Astrocyte (in vitro differentiated cells and primary cell): ENCODE measurements around the gene NTSR1. TPM values are rescaled to one million over a fixed set of nuclear protein-coding genes. Genes with fewer than 3 reads are reported as not detected.

ENCODE experiments used
- DNase-seq: peaks from one replicate; pipeline ENCODE4 v3.0.0-alpha.2; 2010; ENCODE audit warnings: low read depth
- FAIRE-seq: peaks from 2 replicates; lab custom pipeline; 2011; peaks lifted over from hg19 to GRCh38; lab: Jason Lieb, UNC
- H2AFZ ChIP-seq: 2 replicates; pipeline ENCODE4 v1.6.0; 2012; ENCODE audit warnings: low read depth, low read length, inconsistent platforms
- H3K27ac ChIP-seq: 2 replicates; pipeline ENCODE4 v1.5.1; 2011; ENCODE audit warnings: low read depth, low read length, inconsistent platforms
- H3K27me3 ChIP-seq: 2 replicates; pipeline ENCODE4 v1.6.0; 2011; ENCODE audit warnings: low read length, inconsistent platforms; ENCODE audit not compliant: insufficient read depth
- H3K36me3 ChIP-seq: 2 replicates; pipeline ENCODE4 v1.5.1; 2011; ENCODE audit warnings: low read length, inconsistent platforms; ENCODE audit not compliant: insufficient read depth
- H3K4me1 ChIP-seq: 2 replicates; pipeline ENCODE4 v1.5.1; 2011; ENCODE audit warnings: low read length, inconsistent platforms; ENCODE audit not compliant: insufficient read depth
- H3K4me2 ChIP-seq: 2 replicates; pipeline ENCODE4 v1.6.0; 2012; ENCODE audit warnings: low read length, inconsistent platforms
- H3K4me3 ChIP-seq: 2 replicates; pipeline ENCODE4 v1.5.1; 2011; ENCODE audit warnings: low read depth, mild to moderate bottlenecking, low read length, inconsistent platforms; ENCODE audit not compliant: insufficient read depth
- H3K79me2 ChIP-seq: 2 replicates; pipeline ENCODE4 v1.6.0; 2012; ENCODE audit warnings: mild to moderate bottlenecking, low read length, inconsistent platforms; ENCODE audit not compliant: insufficient read depth
- H3K9ac ChIP-seq: 2 replicates; pipeline ENCODE4 v1.6.0; 2012; ENCODE audit warnings: mild to moderate bottlenecking, low read length, inconsistent platforms
- H3K9me3 ChIP-seq: 2 replicates; pipeline ENCODE4 v1.5.1; 2012; ENCODE audit warnings: low read depth, mild to moderate bottlenecking, low read length, inconsistent platforms; ENCODE audit not compliant: insufficient read depth
- H4K20me1 ChIP-seq: 2 replicates; pipeline ENCODE4 v1.6.0; 2012; ENCODE audit warnings: low read length, inconsistent platforms; ENCODE audit not compliant: insufficient read depth
- H3K27ac Mint-ChIP-seq: one replicate; pipeline ENCODE4 v1.8.0; 2021; ENCODE audit warnings: mild to moderate bottlenecking, mixed read lengths; ENCODE audit not compliant: unreplicated experiment
- H3K27me3 Mint-ChIP-seq: one replicate; pipeline ENCODE4 v1.8.0; 2021; ENCODE audit warnings: low read depth, mixed read lengths; ENCODE audit not compliant: unreplicated experiment
- H3K36me3 Mint-ChIP-seq: one replicate; pipeline ENCODE4 v1.8.0; 2021; ENCODE audit warnings: low read depth, mixed read lengths; ENCODE audit not compliant: unreplicated experiment
- H3K4me1 Mint-ChIP-seq: one replicate; pipeline ENCODE4 v1.8.0; 2021; ENCODE audit warnings: low read depth, mixed read lengths; ENCODE audit not compliant: unreplicated experiment
- H3K4me3 Mint-ChIP-seq: one replicate; pipeline ENCODE4 v1.8.0; 2021; ENCODE audit warnings: mild to moderate bottlenecking, moderate library complexity, mixed read lengths; ENCODE audit not compliant: unreplicated experiment
- H3K9me3 Mint-ChIP-seq: one replicate; pipeline ENCODE4 v1.8.0; 2021; ENCODE audit warnings: mild to moderate bottlenecking, mixed read lengths; ENCODE audit not compliant: unreplicated experiment
- CTCF ChIP-seq: IDR thresholded peaks from 2 replicates; pipeline ENCODE4 v1.5.1; 2011; ENCODE audit warnings: low read depth, mild to moderate bottlenecking, inconsistent platforms, low read length, moderate library complexity; ENCODE audit not compliant: insufficient read depth
- EZH2 ChIP-seq: IDR thresholded peaks from 2 replicates; pipeline ENCODE4 v1.6.1; 2012; ENCODE audit warnings: mild to moderate bottlenecking, low read length, inconsistent platforms; ENCODE audit not compliant: insufficient read depth
- total RNA-seq: library from RNA; stranded (reverse); gene quantifications from 2 replicates; pipeline ENCODE4 v1.2.1, GENCODE V29; 2021

Gene NTSR1
- total RNA-seq, 1 donor from 2014 or later, result 0.16 TPM

- no peak for FAIRE-seq
- Histone ChIP-seq H3K79me2 (no peaks in the 10 kb centered on the region), H2AFZ (no peak overlapping the region), H3K9me3 (no peaks in the 10 kb centered on the region), H3K27me3 (peaks cover 6% of the 10 kb centered on the region), H3K4me3 (no peak overlapping the region), H3K4me1 (no peaks in the 10 kb centered on the region), H4K20me1 (no peaks in the 10 kb centered on the region), H3K4me2 (no peak overlapping the region), H3K36me3 (no peaks in the 10 kb centered on the region), H3K27ac (no peak overlapping the region), H3K9ac (no peak overlapping the region)
- peaks cover 3% of the 10 kb centered on the region for H3K4me1 Mint-ChIP-seq
- TF ChIP-seq EZH2 (no peak), CTCF (no peak)
- no peak overlapping the region for H3K4me3 Mint-ChIP-seq
- H3K36me3 Mint-ChIP-seq, result no peaks in the 10 kb centered on the region
- H3K27me3 Mint-ChIP-seq, result peaks cover 33% of the 10 kb centered on the region
- DNase-seq, result no peak
- no peak overlapping the region for H3K27ac Mint-ChIP-seq
- H3K9me3 Mint-ChIP-seq, result no peaks in the 10 kb centered on the region
Measured at GRCh38 chr20:62762801-62763368, 54.2 kb downstream of the NTSR1 start.

GRCh38 chr20:62763404-62763803 is 54.8 kb downstream of the NTSR1 start:
- no peaks in the 10 kb centered on the region for H3K36me3 ChIP-seq
- peaks cover 6% of the 10 kb centered on the region for H3K27me3 ChIP-seq
- H3K9me3 ChIP-seq, result no peaks in the 10 kb centered on the region
- H3K4me1 ChIP-seq, result peaks cover under 1% of the 10 kb centered on the region
- no peak for FAIRE-seq
- peaks cover 3% of the 10 kb centered on the region for H3K4me1 Mint-ChIP-seq
- H3K27me3 Mint-ChIP-seq, result peaks cover 35% of the 10 kb centered on the region
- H3K4me3 Mint-ChIP-seq, result no peak overlapping the region
- no peaks in the 10 kb centered on the region for H3K79me2 ChIP-seq
- TF ChIP-seq EZH2, result no peak
- no peak for TF ChIP-seq CTCF
- H3K27ac Mint-ChIP-seq, result no peak overlapping the region
- H3K9ac ChIP-seq, result no peak overlapping the region
- H4K20me1 ChIP-seq, result no peaks in the 10 kb centered on the region
- H3K4me2 ChIP-seq, result no peak overlapping the region
- H3K27ac ChIP-seq, result no peak overlapping the region
- no peaks in the 10 kb centered on the region for H3K36me3 Mint-ChIP-seq
- no peak for DNase-seq
- no peak overlapping the region for H3K4me3 ChIP-seq
- no peak overlapping the region for H2AFZ ChIP-seq
- H3K9me3 Mint-ChIP-seq, result no peaks in the 10 kb centered on the region

- no peaks in the 10 kb centered on the region for H3K36me3 ChIP-seq
- H3K4me2 ChIP-seq, result no peak overlapping the region
- no peak overlapping the region for H3K9ac ChIP-seq
- H3K27me3 ChIP-seq, result peaks cover 6% of the 10 kb centered on the region
- Mint-ChIP-seq H3K9me3 (no peaks in the 10 kb centered on the region), H3K36me3 (no peaks in the 10 kb centered on the region), H3K27ac (no peak overlapping the region), H3K4me1 (peaks cover 3% of the 10 kb centered on the region), H3K4me3 (no peak overlapping the region), H3K27me3 (peaks cover 33% of the 10 kb centered on the region)
- no peaks in the 10 kb centered on the region for H3K79me2 ChIP-seq
- FAIRE-seq (no peak), DNase-seq (no peak)
- H4K20me1 ChIP-seq, result no peaks in the 10 kb centered on the region
- peaks cover 9% of the 10 kb centered on the region for H3K4me1 ChIP-seq
- no peak overlapping the region for H2AFZ ChIP-seq
- H3K4me3 ChIP-seq, result no peak overlapping the region
- TF ChIP-seq CTCF (no peak), EZH2 (no peak)
- H3K27ac ChIP-seq, result no peak overlapping the region
- no peaks in the 10 kb centered on the region for H3K9me3 ChIP-seq
Measured at GRCh38 chr20:62764156-62764935, 55.7 kb downstream of the NTSR1 start.
